ENCODE results near the gene GPM6B.
A peak's percentile ranks its signal among the peaks of the same experiment; 100 is the strongest.

The GPM6B gene

GRCh38 chrX:13816643-13817627, at the start of gene GPM6B:
GPM6B (minus strand) TSS chrX:13817093; CDS start chrX:13816904, 189 bp downstream.
- DNase-seq = peak in 10 of 14 donors; percentile 3 to 75 (median 24)

GRCh38 chrX:13864264-13864663, 47.4 kb upstream of the GPM6B start:
- DNase-seq = peak in 1 of 14 donors; percentile 4

- DNase-seq = no peak
Observed at GRCh38 chrX:13863324-13863723, 46.4 kb upstream of the GPM6B start.

DNA sequence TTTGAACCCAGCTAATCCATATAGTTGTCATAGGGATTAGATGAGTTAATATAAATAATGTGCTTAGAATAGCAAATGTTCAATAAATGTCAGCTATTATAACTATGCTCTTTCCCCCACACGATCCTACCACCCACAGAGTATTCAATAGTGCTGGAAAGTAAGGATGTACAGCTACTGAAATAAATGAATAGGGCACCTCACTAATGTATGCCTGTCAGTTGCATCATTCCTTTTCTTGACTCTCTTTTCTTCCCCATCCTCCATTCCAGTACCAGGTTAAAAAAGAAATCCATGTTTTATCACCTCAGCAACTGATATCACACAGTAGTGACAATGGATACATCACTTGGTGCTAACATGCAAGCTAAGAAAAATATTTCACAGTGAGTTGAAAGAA, 42.8 kb upstream of the GPM6B start:
- DNase-seq = no peak

DNA sequence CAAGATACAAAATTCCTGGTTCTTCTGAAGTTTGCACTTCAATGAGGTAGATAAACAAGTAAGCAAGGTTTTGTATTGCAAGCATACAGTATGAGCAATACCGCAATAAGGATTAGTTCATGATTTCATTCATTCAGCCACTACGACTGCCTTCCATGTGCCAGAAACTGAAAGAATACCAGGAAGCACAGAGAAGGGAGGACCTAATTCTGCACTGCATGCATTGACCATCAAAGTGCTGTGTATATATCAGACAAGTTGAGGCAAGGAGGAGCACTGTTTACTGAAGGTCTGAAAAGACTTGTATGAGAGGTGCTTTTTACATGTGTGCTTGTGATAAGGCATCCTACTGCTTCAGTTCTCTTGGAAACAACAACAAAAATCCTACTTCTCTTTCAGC, 40.9 kb upstream of the GPM6B start:
- DNase-seq = no peak

- DNase-seq = no peak
Observed at GRCh38 chrX:13855689-13856450, 39.0 kb upstream of the GPM6B start.

GRCh38 chrX:13854003-13854402, 37.1 kb upstream of the GPM6B start:
- no peak for DNase-seq

DNA sequence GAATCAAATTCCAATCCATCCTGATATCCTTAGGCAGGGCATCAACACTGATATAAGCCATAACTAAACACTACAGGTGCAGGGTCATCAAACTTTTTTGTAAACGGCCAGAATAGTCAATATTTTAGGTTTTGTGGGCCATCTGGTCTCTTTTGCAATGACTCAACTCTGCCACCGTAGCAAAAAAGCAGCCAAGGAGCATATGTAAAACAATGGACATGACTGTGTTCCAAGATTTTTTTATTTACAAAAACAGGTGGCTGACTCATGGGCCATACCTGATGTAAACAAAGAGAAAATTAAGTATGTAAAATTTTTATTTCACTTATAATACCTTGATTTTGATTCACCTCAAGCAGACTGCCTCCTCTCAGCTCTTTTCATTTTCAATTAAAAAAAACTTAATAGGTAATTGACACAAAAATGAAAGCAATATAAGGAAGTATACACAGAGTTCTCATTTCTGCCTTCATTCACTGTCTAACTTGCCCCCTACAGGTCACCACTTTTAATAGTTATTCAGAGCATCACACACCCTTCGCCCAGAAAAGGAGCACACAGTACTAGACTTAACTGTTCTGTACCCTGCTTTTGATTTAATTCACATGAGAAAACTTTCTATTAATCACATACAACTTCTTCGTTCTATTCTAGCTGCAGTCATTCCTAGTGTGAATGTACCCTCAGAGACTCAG, 35.3 kb upstream of the GPM6B start:
- DNase-seq = no peak

DNA sequence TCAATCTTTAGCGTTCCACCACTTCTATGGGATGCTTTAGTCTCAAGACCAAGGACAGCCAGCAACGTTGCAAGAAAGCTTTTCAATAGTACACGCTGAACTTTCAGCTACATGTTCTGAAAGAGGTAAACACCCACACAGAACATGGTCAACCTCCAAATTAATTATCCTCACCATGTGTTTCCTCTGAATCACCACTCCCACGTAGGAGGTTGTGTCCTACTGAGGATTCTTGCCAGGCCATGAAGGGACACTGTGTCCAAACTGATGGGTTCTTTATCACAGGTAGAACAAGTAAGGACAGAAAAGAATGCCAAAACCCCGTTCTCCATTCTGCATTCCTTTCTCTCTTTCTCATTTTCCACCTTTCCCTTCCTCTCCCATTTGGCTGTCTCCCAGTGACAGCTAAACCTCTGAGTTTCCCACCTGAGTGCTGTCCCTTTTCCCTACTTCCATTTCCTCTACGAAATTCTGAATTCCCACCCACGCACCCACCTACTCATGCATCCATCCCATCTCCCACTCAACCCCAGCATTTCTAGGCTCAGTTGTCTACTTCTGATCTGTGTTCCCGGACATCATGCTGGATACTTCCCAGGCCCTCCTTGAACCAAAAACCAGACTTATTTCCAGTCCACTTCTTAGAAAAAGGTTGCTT, 29.0 kb upstream of the GPM6B start:
- peak in 1 of 14 donors; percentile 82 for DNase-seq

DNA sequence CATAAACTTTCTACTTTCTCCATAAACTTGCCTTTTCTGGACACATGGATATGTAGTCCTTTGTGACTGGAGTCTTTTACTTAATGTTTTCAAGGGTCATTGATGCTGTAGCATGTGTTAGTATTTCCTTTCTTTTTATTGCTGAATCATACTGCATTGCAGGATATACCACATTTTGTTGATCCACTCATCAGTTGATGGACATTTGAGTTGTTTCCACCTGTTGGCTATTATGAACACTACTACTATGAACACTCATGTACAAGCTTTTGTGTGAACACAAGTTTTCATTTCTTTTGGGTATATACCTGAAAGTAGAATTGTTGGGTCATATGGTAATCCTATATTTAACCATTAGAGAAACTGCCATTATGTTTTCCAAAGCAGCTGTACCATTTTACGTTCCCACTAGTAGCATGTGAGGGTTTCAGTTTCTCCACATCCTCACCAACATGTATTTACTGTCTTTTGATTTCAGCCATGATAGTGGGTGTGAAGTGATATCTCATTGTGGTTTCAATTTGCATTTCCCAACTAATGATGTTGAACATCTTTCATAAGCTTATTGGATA, 26.3 kb upstream of the GPM6B start:
- DNase-seq = no peak

GRCh38 chrX:13840121-13840520, 23.2 kb upstream of the GPM6B start:
- DNase-seq = no peak

- DNase-seq = peak in 9 of 14 donors; percentile 2 to 65 (median 35)
Observed at GRCh38 chrX:13837290-13837745, 20.4 kb upstream of the GPM6B start.

- no peak for DNase-seq
Observed at GRCh38 chrX:13836575-13836974, 19.7 kb upstream of the GPM6B start.

GRCh38 chrX:13835825-13836224, 18.9 kb upstream of the GPM6B start:
- no peak for DNase-seq

GRCh38 chrX:13834355-13834754, 17.5 kb upstream of the GPM6B start:
- no peak for DNase-seq

- no peak for DNase-seq
Observed at GRCh38 chrX:13829983-13830382, 13.1 kb upstream of the GPM6B start.

- DNase-seq = no peak
Observed at GRCh38 chrX:13828392-13828791, 11.5 kb upstream of the GPM6B start.

DNA sequence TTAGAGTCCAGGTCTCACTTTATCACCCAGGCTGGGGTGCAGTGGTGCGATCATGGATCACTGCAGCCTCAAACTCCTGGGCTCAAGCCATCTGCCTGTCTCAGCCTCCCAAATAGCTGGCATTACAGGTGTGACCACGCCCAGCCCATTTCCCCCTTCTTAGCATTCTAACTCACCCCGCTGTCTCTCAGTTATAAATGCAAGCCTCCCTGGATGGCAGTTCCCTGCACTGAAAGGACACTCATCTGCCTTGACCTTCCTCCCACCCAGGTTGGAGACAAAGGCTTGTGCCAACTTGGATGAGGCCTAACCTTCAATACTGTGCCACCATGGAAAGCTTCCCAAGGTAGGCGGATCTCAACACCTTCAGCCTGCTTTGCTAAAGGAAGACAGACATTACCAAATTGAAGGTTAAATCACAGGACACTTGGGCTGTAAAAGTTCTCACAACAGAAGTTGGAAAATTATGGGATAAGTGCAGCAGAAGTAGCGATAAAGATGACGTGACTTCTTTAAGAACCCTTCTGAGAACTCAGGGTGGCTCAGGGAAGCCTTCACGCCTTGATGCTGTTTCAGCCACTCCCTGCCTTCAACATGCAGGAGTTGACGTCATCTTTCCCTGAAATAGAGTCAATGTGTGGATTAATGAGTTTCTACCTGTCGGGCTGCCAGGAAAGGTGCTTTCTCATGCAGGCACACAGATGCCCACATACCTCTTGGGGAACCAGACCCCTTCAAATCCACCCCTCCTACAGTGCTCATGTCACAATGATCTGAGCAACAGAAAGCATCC, 10.6 kb upstream of the GPM6B start:
- DNase-seq = no peak

DNA sequence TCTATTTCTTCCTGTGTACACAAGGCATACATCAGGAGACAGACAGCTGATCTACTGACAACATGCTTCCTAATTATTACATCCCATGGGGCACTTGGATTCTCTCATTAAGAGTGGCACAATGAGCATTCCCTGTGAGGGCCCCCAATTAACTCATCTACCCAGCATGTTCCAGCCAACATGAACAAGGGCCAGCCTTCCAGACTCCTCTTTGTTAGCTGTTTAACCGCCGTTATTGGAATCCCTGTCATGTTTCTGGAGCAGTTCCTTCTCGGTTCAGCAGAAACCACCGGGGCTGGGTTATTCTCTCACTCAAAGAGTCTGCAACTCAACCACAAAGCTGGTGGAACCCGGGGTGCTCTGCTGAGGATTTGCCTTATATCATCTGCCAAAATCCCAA, 9.9 kb upstream of the GPM6B start:
- DNase-seq = peak in 4 of 14 donors; percentile 4 to 24 (median 12)

GRCh38 chrX:13825178-13825762, 8.4 kb upstream of the GPM6B start:
- DNase-seq = peak in 1 of 14 donors; percentile 9

All from C1 segment of cervical spinal cord (tissue), 14 donors.